AML-193 (cell line): ENCODE results near the gene ZBTB7C.
"Not testable (repeated sequence)": the region's sequence is repeated elsewhere in the genome, so short reads cannot be mapped to it uniquely, and the experiment has no call there.

Experiments used
- DNase-seq, 2 experiments: peaks; one replicate each; lab custom pipeline; 2025; lab: John Stamatoyannopoulos, UW

ZBTB7C gene

DNA sequence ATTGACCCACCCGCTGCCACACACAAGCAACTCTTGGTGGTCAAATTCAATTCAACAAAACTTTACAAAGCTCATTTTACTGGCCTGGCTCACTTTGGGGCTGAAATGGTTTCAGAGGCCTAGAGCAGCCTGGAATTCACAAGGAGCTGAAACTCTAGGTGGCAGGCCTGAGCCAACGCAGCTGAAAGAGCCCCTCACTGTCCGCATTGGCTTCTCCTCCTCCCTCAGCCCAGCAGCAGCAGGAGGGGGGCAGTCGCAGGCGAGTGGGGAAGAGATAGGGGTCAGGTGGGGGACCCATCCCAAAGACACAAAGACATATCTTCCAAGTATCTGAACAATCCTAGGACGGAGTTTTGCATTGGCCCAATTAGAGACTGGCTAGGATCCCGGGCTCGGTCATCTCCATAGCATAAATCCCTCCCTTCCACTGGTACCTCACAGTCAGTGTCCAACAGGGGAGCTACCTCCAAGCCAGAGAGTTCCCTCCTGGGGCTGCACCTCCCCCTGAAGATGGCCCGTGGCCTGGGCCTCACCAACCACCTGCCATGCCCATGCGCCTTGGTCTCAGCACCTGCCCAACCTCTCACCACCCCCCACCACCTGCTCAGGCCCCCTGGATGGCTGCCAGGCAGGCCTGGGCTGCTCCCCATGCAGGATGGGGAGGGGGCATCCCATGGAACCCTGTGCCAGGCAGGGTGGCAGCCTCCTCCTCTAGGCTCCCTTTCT lies 113.4 kb downstream of the ZBTB7C start:
- DNase-seq = no peak

DNA sequence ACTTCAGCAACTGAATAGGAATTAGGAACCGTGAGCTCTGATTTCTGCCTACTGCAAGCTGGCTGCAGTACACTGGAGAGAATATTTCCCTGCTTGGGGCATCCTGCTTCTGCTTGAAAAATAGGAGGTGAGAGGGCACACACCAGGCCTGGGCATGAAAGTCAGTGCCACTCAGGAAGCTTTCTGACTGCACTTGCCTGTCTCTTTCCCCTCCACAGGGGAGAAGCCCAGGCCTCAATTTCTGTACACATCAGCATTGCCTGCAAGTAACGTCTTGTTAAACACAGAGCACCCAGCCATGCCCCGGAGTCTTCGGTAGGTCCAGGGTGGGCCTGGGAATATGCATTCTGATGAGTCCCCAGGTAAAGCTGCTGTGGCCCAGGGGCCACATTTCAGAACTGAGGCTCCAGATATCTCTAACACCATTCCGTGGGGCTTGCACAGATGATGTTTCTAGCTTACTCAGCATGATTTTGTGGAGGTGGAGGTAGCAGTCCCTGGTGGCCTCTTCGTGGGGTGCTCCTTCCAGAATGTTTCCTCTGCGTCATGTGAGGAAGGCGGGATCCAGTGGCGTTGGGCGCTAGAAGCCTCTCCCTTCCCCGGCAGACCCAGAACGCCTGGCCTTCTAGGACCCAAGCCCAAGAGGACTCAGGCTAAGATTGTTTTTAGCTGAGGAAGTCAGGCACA lies 114.1 kb downstream of the ZBTB7C start:
- no peak for DNase-seq

DNA sequence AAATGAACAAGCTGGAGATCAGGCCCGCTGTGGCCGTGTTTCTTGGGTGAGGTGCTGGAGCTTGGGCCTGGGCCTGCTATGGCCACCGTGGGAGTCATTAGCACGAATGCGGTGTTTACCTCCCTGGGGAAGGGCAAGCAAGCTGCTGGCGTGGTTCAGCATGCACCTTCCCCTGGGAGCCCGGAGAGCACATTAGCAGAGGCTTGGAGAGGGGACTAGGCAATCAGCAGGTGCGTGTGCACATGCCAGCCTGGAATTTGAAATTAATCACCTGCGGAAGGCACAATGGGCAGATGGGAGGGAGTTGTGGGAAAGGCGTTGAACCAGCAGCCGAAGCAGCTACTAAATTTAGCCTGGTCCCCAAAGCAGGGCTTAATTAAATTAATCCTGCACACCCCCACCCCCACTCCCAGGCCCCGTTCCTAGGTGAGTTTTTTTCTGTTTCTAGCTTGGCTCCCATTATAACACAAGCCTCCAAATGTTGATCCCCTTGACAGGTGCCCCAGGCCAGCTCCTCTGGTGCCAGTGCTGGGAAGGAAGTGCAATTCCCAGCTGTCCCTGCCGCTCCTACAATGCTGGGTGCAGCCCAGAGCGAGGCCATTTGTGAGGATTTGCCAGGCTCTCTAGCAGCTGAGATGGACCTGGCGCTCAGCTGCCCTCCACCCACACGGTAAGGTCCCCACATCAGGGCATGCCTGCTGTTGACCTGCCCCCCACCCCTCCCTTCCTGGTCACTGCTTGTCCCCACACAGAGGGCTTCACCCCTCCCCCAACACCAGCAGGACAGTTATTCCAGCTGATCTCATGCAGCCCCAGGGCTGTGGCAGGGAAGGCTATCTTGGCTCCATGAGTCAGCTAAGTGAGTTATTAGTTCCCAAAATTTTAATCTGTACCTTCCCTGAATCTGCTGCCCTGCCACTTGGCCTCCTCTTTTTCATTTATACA lies 115.0 kb downstream of the ZBTB7C start:
- DNase-seq = no peak

DNA sequence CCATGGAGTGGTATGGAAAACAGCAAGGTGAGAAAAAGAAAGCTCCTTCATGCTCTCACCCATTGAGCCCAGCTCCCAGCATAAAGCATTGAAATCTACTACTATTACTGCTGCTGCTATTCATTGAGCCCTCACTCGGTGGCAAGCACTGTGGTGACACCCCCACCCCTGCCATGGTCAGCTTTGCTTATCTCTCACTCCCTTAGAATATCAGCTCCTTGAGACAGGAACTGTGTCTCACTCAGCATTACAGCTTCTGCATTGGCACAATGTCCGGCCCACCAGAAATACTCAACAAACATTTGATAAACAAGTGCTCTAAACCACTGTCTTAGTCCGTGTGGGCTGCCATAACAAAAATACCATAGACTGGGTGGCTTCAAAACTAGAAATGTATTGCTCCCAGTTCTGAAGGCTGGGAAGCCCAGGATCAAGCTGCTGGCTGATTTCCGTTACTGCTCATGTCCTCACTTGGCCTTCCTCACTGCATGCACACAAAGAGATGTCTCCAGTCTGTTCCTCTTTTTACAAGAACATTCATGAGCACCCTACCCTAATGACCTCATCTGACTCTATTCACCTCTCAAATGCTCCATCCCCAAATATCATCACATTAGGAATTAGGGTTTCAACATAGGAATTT lies 116.3 kb downstream of the ZBTB7C start:
- peak; percentile 67 to 69 for DNase-seq

DNA sequence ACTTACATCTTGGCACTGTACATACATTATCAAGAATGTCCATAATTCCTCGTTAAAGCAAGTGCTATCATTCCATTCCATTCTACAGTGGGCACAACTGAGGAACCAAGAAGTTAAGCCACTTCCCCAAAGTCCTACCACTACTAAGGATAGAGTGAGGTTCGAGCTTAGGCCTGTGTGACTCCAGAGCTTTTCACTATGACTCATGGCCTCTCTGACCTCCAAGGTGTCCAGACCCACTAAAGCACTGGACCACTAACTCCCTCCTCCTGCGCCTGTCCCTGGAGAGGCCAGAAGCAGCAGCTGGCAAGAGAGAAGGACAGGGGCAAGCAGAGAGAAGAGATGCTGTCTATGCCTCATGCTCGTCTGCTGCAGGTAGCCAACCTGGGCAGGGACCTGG lies 117.0 kb downstream of the ZBTB7C start:
- no peak for DNase-seq

DNA sequence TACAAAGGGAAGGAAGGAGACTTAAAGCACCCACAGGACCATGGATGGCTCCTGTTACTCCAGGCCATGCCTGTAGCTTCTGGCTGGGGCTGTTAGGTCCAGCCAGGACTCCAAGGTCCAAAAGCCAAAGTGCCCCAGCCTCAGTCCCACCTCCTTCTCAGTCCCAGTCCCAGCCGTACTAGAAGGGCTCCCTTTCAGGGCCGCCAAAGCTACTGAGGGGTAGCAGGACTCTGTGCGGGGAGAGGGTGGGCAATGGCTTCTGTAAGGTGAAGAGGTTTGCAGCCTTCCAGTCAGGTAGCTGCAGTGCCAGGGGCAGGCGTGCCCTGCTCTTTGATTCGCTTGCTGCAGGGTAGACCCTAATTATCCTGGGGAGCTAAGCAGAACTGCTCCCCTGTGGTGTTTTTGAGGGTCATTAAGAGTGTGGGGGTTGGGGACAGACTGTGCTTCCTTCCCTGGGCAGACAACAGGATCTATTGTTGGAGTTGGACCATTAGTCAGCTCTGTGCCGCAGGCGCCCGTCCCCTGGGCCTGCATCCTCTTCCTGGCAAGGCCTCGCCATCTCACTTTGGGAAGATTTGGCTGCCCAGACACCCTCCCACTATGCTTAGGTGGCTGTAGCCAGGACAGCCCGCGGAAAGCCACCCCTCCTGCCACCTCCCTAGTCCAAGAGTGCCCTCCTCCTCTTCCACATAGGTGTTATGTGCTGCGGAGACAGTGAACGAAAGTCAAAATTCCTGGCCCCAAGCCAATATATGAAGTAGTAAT lies 118.8 kb downstream of the ZBTB7C start:
- DNase-seq = no peak

DNA sequence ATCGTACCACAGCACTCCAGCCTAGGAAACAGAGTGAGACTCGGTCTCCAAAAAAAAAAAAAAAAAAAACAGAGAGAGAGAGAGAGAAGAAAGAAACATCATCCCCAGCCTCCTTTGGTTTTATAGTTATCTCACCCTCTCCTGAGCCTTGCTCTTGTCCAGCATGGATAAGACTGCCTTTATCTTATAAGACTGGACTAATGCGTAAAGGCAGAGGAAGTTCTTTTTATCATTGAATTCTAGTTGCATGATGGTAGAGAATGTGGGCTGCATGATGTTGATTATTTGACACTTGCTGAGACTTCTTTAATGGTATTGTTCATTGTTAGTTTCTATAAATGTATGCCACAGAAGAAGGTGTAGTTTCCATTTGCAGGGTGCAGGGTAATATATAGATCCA lies 124.4 kb downstream of the ZBTB7C start:
- DNase-seq = no peak

DNA sequence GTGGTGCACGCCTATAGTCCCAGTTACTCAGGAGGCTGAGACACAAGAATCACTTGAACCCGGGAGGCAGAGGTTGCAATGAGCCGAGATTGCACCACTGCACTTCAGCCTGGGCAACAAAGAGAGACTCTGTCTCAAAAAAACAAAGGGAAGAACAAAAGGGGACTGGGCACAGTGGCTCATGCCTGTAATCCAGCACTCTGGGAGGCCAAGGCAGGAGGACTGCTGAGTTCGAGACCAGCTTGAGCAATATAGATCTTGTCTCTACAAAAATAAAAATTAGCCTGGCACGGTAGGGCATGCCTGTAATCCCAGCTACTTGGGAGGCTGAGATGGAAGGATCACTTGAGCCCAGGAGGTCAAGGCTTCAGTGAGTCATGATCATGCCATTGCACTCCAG lies 125.2 kb downstream of the ZBTB7C start:
- DNase-seq = not testable (repeated sequence)

DNA sequence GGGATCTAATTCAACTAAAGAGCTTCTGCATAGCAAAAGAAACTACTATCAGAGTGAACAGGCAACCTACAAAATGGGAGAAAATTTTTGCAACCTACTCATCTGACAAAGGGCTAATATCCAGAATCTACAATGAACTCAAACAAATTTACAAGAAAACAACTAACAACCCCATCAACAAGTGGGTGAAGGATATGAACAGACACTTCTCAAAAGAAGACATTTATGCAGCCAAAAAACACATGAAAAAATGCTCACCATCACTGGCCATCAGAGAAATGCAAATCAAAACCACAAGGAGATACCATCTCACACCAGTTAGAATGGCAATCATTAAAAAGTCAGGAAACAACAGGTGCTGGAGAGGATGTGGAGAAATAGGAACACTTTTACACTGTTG lies 127.7 kb downstream of the ZBTB7C start:
- DNase-seq = not testable (repeated sequence)

DNA sequence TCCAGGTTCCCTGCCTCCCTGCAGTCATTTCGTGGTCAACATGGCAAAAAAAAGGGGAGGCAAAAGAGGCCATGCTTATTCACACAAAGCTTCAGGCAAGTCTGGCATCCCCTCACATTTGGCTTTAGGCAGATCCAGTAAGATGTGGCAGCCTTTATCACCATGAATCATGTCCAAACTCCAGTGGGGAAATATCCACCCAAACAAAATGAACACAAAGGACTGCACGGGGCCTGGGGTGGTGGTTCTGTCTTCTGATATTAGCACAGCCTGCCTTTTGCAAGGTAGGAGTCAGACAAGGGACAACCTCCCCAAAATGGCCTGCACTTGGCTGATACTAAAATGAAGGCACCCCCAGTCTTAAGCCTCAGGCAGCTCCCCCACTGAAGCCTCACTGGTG lies 129.9 kb downstream of the ZBTB7C start:
- DNase-seq = no peak

DNA sequence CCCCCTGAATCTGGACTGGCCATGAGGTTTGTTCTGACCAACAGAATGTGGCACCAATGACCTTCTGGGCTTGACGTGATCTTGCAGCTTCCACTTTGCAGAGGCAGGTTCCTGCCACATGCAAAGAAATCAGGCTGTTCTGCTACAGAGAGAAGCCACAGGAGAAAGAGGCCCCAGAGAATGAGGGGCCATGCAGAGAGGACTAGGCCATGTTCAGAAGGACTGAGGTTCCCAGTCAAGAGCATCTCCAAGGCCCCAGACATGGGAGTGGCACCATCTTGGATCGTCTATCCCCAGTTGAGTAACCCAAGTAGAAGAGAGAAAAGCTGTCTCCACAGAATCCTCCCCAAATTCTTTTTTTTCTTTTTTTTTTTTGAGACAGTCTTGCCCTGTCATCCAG lies 131.1 kb downstream of the ZBTB7C start:
- no peak for DNase-seq

DNA sequence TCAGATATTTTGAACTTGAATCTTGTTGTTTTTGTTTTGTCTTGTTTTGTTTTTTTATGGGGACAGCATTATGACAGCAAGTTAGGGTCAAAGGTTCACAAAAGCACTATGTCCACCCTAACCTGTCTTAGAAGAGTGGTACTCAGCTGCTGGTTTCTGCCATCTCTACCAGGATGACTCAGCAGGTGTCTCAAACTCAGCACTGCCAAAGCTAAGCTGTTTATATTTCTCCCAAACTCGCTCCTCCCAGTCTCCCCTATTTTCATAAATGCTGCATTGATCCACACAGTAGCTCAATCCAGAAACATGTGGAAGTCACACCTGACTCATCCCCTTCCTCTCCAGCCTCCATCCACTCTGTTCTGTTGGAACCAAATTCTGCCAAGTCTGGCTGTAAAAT lies 134.9 kb downstream of the ZBTB7C start:
- DNase-seq = no peak

DNA sequence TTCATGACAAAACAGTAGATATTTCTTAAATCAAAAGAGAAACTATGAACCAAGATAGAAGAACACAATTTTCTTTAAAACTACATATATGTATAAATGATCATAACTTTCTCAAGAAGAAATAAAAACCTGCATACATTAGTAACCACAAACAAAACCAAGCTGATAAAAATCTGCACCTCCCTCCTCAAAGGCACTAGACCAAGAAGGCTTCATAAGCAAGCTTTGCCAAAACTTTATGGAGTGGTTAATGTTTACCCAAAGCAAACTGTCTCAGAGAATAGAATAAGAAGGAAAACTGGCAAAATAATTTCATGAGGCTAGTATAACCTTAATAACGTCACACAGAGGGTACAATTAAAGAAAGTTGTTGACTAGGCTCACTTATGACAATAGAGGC lies 138.3 kb downstream of the ZBTB7C start:
- DNase-seq = no peak

DNA sequence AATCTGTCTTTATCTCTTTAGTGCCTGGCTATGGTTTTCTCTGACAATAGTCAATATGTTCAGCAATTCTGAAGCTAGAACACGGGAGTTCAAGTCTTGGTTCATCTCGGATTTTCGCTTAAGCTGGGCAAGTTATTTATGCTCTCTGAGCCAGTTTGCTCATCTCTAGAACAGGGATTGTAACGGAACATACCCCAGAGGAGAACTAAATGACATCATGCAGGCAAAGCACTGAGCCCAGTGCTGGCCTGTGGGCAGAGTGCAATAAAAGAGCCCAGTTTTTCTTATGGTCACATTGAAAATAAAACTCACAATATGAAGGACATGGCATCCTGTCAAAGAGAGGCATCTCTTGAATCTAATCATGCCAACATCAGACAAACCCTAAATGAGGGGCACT lies 143.9 kb downstream of the ZBTB7C start:
- no peak for DNase-seq

DNA sequence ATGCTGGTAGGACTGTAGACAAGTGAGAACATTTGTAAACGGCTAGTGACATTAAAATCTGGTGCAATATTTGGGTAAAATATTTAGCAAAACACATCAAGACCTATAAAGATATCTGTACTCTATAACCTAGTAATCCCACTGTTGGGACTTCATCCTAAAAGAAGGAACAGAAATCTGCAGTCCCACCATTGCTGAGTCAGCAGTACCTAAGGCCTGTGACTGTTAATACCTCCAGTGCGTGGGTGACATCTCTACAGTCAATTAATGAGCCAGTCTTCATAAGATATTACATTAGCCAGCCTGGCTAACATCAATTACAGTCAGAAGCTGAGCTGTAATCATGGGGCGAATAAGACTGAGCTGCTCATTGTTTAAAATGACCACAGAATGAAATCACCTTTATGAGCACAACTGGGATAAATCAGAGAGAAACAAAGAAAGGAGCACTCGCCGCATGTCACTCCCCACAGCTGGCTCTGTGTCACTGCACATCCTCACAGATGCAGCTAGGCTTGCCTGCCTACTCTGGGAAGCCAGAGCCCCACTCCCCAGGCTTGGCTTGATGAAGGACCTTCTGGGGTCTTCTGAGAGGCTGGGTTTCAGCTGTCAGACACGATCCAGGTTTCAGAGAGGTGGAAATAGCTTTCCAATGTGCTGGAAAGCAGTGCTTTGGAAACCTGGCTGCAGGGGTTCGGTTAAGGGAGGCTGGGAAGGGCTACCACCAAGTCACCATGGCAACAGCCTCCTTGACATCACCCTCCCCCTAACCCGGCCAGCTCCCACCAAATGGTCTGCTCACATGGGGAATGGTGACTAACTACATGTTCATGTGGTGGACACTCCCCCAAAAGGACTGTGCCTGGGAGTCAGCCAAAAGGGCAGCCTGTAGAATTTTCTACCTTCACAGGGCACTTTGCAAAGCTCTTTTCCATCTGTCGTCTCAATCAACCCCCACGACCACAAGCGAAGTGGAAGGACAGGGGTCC lies 145.0 kb downstream of the ZBTB7C start:
- no peak for DNase-seq

DNA sequence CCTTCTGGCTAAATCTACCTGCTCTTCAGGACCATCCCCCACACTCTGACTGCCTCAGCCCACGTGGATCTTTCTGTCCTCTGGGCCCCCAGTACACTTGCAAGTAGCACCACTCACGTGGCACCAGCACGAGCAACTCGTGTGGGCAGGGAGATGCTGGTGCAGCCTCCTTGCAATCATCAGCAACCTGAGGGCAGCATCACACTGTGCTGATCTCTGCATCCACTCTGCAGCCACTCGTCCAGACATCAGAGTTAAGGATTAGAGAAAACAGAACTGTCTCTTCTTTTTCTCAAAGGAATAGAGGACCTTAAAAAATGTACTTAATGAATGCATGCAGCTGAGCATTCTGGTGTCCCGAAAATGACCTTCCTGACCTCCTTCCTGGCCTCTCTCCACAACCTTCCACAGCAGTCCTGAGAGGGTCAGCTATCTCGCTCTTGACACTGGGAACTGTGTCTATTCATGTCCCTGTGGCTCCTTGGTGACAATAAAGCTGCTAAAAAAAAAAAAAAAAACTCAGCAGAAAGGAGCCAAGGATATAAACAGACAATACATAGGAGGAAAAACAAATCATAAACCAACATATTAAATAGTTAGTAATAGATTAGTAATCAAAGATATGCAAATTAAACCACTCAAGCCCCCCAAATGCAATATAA lies 145.9 kb downstream of the ZBTB7C start:
- no peak for DNase-seq

DNA sequence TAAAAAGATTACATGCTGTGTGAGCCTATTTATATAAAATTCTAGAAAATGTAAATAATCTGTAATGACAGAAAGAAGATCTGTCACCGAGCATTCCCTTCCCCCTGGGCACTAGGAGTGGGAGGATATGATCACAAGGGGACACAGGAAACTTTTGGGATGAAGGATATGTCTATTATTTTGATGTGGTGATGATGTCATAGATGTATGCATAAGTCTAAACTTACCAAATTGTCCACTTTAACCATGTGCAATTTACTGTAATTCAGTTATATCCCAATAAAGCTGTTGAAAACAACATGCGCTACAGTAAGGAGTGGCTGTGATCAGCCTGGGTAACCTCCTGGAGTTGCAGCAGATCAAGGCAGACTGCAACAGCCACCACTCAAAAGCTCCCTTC lies 148.9 kb downstream of the ZBTB7C start:
- DNase-seq = no peak

DNA sequence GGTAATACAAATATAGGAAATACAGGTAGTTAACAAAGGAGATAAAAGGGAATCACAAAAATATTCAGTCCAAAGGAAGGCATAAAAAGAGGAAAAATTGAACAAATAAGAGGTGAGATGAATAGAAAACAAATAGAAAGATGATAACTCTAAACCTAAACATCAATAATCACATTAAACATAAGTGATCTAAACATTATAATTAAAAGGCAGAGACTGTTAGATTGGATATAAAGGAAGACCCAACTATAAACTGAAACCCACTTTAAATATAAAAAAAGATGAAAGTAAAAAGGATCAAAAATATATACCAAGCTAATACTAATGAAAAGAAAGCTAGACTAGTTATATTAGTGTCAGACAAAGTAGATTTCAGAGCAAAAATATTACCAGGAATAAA lies 152.3 kb downstream of the ZBTB7C start:
- DNase-seq = no peak

DNA sequence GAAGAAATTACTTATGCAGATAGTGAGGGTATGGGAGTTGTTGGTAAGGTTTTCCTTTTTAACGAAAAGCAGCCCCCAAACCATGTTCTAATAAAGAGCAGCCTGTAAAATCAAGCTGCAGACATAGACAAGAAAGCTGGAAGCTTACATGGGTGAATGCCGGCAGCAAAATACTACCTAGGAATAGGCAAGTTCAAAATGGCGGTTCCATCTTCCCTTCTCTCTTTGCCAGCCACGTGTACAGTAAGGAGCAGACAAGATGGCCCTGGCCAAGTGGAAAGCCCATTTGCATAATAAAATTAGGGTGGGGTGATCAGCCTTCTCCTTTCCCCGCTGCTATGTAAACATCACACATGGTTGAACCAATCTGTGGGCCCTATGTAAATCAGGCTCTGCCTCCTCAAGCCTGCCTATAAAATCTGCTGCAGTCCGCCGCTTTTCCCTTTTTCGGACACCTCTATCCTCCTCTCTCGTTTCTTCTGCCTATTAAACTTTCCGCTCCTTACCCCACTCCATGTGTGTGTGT lies 155.0 kb downstream of the ZBTB7C start:
- DNase-seq = no peak
